Daoy (cell line): ENCODE data around the gene SRGAP1. TPM values are rescaled to one million over a fixed set of nuclear protein-coding genes. Genes with fewer than 3 reads are reported as not detected.
"Not testable (repeated sequence)": the region's sequence is repeated elsewhere in the genome, so short reads cannot be mapped to it uniquely, and the experiment has no call there.

ENCODE experiments used
- DNase-seq: peaks from one replicate; pipeline ENCODE4 v3.0.0-alpha.2; 2015; ENCODE audit warnings: low read depth
- total RNA-seq: library from RNA; depleted of rRNA; stranded (reverse); fragments of >200 nt; shearing (Covaris generic); gene quantifications from 2 replicates; pipeline ENCODE4 v1.2.3, GENCODE V29; 2014

The SRGAP1 gene
- total RNA-seq, 1 experiment from 2014 or later = 0.91 TPM

DNA sequence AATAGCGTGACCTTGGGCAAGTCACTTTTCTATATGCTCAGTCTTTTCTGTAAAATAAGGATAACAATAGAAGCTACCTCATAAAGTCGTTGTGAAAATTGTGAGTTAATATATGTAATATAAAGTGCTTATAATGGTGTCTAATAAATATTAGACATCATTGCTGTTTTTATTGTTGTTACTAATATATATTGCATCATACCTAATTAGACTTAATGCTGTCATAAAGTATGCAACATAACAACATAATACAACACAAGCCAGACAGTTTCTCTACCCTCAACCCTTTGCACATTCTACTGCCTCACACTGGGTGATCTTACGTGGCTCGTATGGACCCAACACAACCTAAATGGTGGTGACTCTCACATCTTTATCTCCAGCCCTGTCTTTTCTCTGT, 240.7 kb downstream of the SRGAP1 start:
- DNase-seq = no peak

GRCh38 chr12:64085996-64086395, 241.5 kb downstream of the SRGAP1 start:
- DNase-seq = no peak

DNA sequence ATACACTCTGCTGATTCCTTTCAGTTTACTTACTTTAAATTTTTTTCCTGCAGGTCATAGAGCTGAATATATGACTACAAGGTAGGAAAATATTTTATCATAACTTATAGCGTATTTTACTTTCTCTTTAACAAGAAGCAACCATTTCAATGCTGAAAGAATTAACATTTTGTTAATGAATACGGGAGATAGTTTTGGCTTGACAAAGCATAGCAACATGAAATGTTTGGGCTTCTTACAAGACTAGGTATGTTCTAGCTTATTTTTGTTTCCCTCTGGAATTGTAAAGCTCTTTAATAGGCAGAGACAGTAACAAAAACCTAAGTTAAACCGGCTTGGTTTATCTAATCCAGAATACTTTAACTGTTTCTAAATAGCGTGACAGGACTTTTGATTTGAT, 242.4 kb downstream of the SRGAP1 start:
- no peak for DNase-seq

DNA sequence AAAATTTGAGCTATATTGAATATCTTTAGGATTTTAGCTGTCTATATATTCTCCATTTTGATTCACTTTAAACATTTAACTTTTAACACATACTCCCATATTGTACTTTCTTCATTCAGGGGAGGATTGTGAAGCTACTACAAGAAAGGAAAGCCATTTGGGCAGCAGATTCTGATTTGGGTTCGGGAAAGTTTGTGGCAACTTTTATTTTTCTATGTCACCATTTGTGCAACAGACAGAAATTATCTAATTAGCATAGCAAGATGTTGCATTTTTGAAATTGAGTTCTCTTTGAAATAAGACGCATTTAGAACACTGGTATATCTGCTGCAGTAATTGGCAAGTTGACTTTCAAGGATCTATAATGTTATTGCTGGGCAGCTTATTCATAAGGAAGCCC, 243.3 kb downstream of the SRGAP1 start:
- no peak for DNase-seq

DNA sequence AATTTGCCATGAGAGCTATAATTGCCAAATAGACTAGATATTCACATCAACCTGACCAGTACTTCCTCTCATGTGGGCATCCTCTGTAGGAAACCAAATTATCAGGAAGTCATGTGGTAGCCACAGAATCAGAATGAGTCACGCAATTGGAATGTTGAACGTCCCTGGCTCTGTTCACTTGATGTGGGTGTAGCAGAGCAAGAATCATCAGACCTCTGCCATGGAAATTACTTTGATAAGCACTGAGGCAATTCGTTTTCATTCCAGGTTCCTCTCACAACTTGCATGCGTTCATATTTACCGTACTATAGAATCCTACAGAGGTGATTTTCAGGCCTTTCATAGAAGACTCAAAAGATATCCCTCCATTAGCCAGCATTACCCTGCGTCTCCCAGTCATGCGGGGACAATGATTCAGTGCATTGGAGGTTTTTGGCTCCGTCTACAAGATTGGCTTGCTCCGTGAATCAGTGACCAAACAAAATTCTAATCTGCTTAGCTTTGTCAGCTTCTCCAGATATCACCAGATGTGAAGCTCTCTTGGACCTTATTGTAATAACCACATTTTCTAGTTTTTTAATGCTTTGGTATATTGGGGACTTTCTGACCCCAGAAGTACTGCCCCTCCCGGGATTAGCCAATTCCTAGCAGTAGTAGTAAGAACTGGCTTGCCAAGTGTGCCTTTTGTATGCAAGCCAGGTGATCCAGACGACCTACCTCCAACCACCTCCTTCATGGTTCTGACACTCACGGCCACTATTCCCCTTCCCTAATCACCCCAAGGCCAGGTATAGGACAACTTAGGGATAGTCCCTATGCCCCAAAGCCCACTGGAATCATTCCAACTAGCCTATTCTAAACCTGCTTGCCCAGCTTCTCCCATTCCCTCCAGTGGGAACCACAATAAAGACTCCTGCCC, 244.2 kb downstream of the SRGAP1 start:
- peak; percentile 94 for DNase-seq

- DNase-seq = no peak
Observed at GRCh38 chr12:64090047-64090446, 245.5 kb downstream of the SRGAP1 start.

GRCh38 chr12:64091186-64091585, 246.7 kb downstream of the SRGAP1 start:
- DNase-seq = no peak

- DNase-seq = no peak
Observed at GRCh38 chr12:64092507-64093196, 248.2 kb downstream of the SRGAP1 start.

DNA sequence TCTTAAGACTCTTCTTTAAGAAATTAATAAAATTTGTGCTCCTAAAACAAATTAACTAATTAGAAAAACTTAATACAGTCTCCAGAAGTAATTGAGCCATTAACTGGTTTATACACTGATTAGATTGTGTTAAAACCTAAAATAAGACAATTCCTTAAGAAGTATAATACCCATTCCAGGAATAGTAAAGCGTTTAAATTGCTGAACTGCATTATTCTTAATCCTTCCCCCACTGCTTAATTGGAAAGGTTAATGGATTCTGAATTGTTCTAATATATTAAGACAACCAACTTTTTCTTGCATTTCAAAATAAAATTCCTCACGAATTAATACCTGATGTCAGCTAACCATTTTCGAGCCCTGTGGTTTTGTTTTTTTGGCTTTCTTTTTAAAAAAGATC, 249.2 kb downstream of the SRGAP1 start:
- DNase-seq = no peak

DNA sequence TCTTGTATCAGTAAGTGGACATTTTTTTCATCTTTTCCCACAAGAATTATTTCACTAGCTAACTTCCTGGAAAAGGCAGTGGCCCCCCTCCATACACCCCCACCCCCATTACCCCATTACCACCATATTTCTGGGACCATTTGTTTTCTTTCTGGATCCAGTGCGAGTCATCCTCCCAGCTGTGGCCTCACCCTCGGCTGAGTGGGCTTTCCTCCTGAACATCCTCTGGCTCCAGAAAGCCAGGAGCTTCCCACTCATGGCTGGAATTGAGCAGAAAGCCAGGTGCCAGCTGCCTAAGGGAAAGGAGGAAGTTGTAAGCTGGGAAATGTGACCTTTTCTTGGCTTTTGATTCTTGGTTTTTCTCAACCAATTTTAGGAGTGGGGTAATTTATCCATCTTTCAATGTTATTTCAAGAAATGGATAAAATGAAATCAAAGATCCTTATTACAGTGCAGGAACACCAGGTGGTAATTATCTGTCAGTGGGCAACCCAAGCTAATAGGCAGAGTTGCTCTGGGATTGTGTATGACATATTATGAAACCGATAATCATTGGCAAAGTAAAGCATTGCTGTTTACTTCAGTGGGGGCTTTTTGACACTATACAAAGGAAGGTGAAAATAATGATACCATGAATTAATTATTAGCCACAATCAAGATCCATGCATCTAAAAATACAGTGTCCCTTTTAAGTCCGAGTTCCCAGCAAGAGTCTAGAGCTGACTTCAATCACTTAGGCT, 253.0 kb downstream of the SRGAP1 start:
- peak; percentile 28 for DNase-seq

DNA sequence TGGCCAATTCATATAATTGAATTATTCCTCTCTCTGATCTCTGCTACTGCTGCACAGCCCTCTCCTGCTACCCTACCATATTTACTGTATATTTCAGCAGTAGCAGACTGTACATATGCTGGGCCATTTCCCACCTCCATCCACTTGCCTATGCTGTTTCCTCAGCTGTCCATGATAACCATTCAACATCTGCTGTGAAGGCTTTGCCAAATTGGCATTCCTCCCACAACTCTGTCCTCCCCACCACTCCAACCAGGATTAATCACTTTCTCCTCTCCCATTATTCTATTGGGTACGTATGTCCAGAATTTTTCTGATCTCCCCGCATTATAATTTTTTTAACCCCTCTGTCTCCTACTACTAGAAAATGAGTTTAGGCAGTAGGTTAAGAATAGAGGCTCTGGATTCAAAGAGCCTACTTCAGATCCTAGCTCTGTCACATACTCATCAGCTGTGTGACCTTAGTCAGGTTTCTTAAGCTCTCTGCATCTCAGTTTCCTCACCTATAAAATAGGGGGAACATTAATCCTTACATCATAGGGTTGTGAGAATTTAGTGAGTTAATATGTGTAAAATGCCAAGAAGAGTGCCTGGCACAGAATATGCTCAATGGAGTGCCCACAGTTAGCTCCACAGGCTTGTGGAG, 254.3 kb downstream of the SRGAP1 start:
- peak; percentile 29 for DNase-seq

GRCh38 chr12:64099397-64099796, 254.9 kb downstream of the SRGAP1 start:
- DNase-seq = peak; percentile 60

- peak; percentile 65 for DNase-seq
Observed at GRCh38 chr12:64102339-64102738, 257.8 kb downstream of the SRGAP1 start.

DNA sequence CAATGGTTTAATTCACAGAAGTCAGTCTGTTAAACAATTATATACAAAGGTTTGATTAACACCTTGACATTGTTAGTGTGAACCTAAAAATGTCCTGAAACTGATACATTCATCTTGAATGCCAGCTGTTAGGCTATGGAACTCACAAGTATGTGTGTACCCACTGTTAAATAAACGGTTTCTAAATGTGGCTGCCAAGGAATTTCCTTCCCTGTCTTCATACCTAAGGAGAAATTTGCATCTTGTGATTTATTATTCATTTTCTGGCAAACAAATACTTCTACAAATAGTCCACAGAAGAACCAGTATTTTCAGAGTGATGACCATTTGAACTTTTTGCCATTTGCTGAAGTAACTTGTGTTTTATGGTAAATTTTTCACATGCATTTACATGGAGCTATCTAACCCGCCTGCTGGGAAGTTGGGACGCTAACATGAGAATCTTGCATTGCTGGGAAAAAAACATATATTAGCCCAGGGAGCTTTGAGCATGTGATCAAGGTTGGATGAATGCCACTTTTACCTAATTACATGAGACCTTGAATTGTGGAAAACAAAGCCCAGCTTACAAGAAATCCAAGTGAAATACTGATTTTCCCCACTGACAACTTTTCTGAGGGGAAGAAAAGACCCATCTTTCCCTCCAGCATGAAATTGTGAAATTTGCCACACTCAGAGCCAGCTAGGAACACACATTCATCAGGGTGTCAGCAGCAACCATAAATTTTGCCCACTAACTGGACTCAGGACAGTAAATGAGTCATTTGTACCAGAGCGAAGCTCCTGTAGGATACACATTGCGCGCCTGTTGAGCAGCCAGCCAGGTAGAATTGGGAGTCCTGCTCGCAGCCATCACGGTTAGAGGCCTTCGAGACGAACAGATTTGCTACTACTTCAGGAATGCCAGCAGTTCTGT, 259.6 kb downstream of the SRGAP1 start:
- peak; percentile 33 for DNase-seq

GRCh38 chr12:64105026-64105425, 260.5 kb downstream of the SRGAP1 start:
- DNase-seq = no peak

GRCh38 chr12:64107776-64108175, 263.3 kb downstream of the SRGAP1 start:
- no peak for DNase-seq

GRCh38 chr12:64109706-64110105, 265.2 kb downstream of the SRGAP1 start:
- no peak for DNase-seq

GRCh38 chr12:64110864-64111263, 266.4 kb downstream of the SRGAP1 start:
- DNase-seq = no peak

- DNase-seq = no peak
Observed at GRCh38 chr12:64116969-64117368, 272.5 kb downstream of the SRGAP1 start.

- DNase-seq = peak; percentile 11
Observed at GRCh38 chr12:64120568-64120967, 276.1 kb downstream of the SRGAP1 start.

DNA sequence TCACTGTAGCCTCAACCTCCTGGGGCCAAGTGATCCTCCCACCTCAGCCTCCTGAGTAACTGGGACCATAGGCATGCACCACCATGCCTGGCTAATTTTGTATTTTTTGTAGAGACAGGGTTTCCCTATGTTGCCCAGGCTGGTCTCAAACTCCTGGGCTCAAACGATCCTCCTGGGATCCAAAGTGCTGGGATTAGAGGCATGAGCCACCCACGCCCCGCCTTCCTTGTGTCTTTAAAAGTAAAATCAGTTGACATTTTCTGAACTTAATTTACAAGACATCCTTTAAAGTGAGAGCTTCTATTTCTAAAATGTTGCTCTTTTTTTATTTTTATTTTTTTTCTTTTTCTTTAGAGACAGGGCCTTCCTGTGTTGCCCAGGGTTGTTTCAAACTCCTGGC, 276.6 kb downstream of the SRGAP1 start:
- not testable (repeated sequence) for DNase-seq
